Body of pancreas (tissue), 4 donors: Measurements from ENCODE around the gene AHCYL2. TPM values are rescaled to one million over a fixed set of nuclear protein-coding genes. Genes with fewer than 3 reads are reported as not detected.

ENCODE experiments used
- ATAC-seq: fragments of 150-250 bp; one replicate; pipeline ENCODE4 v1.9.1; 2016
- DNase-seq, 4 donors: peaks; one replicate each; pipeline ENCODE4 v3.0.0-alpha.2; 2019
- H3K27ac ChIP-seq, 4 donors: fragments of 200-600 bp; sonication (generic); 1 replicate in 3 of 4; 2 replicates in 1 of 4; pipeline versions ENCODE4 v1.5.1 to v1.6.1; 2016 to 2019; ENCODE audit warnings: mild to moderate bottlenecking in 1 of 4, mixed read lengths in 1 of 4, moderate library complexity in 1 of 4
- H3K27me3 ChIP-seq, 2 donors: fragments of 200-600 bp; sonication (generic); one replicate each; pipeline ENCODE4 v1.6.0; 2016; ENCODE audit warnings: mild to moderate bottlenecking in 1 of 2
- H3K36me3 ChIP-seq, 2 donors: fragments of 200-600 bp; sonication (generic); replicated peaks in 1 of 2; 2 replicates each; pipeline ENCODE4 v1.5.1; 2016; ENCODE audit warnings: low read depth in 2 of 2; ENCODE audit not compliant: insufficient read depth in 1 of 2
- H3K4me1 ChIP-seq: fragments of 200-600 bp; sonication (generic); one replicate; pipeline ENCODE4 v1.6.0; 2016
- H3K4me3 ChIP-seq, 2 donors: fragments of 200-600 bp; sonication (generic); 1 replicate in 1 of 2; 2 replicates in 1 of 2; pipeline ENCODE4 v1.5.1; 2016 to 2019
- H3K9me3 ChIP-seq, 3 donors: fragments of 200-600 bp; sonication (generic); 1 replicate in 2 of 3; 2 replicates in 1 of 3; pipeline ENCODE4 v1.5.1; 2016
- POLR2A ChIP-seq, 3 donors: fragments of 450-650 bp; IDR thresholded peaks; one replicate each; pipeline ENCODE4 v1.6.1; 2016; ENCODE audit warnings: antibody characterized with exemption in 3 of 3, mild to moderate bottlenecking in 2 of 3
- WGBS, 2 donors: methylation state at CpG; one replicate each; pipeline ENCODE4 v1.1.5; 2017; 5-methylcytosine and 5-hydroxymethylcytosine counted together
- intact Hi-C: fragments of 100-400 bp; cut with DNase I; formaldehyde crosslinking; loops from one replicate; pipeline ENCODE4 v1.15.1; 2023
- total RNA-seq, 2 donors: library from RNA; depleted of rRNA; stranded (reverse); fragments of >200 nt; gene quantifications; one replicate each; pipeline ENCODE4 v1.1.0, GENCODE V29; 2016
- TF ChIP-seq, protein P1 (sequence below), 7 experiments: fragments of 450-650 bp in 4 of 7; fragments of 200-600 bp in 3 of 7; sonication (generic) in 3 of 7; IDR thresholded peaks; one replicate each; pipeline ENCODE4 v1.5.1; 2016 to 2019; ENCODE audit warnings: antibody characterized with exemption in 7 of 7

Gene AHCYL2
- total RNA-seq, 2 donors from 2014 or later = 9.3 to 51.4 TPM

DNA sequence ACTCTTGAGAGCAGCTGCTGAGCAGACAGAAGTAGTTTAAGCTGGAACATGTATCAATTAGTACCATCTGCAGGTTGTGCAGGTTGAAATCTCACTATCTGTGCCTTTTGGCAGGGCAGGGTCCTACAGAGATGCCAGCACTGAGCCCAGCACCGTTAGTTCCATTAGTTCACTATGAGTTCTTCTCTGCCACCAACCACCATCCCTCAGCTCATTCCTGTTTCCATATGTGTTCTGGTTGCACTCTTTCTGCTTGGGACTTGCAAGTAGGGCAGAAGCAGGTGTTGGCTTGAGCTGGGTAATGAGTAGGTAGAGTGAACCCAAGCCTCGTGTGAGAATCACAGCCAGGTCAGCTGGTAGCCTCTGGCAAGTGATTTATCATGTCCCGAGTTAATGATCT lies 33.6 kb upstream of the AHCYL2 start:
- WGBS, 2 donors = 45 to 54% methylated on average over 3 of the region's 3 CpGs
- ATAC-seq (no peak), DNase-seq (no peak)
- no peaks in the 10 kb centered on the region for H3K9me3 ChIP-seq
- H3K27ac ChIP-seq = no peak overlapping the region
- peaks cover 9% of the 10 kb centered on the region for H3K4me1 ChIP-seq
- no peaks in the 10 kb centered on the region for H3K27me3 ChIP-seq
- H3K4me3 ChIP-seq = no peak overlapping the region
- intact Hi-C loops = no loop called here
- H3K36me3 ChIP-seq = no peaks in the 10 kb centered on the region
- no peak for TF ChIP-seq POLR2A (IDR thresholded peaks at IDR 0.05)
- TF ChIP-seq, protein P1, sequence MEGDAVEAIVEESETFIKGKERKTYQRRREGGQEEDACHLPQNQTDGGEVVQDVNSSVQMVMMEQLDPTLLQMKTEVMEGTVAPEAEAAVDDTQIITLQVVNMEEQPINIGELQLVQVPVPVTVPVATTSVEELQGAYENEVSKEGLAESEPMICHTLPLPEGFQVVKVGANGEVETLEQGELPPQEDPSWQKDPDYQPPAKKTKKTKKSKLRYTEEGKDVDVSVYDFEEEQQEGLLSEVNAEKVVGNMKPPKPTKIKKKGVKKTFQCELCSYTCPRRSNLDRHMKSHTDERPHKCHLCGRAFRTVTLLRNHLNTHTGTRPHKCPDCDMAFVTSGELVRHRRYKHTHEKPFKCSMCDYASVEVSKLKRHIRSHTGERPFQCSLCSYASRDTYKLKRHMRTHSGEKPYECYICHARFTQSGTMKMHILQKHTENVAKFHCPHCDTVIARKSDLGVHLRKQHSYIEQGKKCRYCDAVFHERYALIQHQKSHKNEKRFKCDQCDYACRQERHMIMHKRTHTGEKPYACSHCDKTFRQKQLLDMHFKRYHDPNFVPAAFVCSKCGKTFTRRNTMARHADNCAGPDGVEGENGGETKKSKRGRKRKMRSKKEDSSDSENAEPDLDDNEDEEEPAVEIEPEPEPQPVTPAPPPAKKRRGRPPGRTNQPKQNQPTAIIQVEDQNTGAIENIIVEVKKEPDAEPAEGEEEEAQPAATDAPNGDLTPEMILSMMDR (IDR thresholded peaks at IDR 0.05) = no peak

DNA sequence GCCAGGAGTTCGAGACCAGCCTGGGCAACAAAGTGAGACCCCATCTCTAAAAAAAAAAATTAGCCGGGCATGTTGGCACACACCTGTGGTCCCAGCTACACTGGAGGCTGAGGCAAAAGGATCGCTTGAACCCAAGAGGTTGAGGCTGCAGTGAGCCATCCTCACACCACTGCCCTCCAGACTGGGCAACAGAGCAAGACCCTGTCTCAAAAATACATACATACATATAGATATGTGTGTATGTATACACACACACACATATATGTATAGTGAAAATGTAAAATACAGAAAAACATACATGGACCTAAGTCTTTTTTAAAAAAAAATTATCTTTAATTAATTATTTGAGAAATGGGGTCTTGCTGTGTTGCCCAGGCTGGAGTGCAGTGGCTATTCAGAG lies 30.9 kb upstream of the AHCYL2 start:
- DNase-seq (no peak), ATAC-seq (no peak)
- H3K9me3 ChIP-seq = no peaks in the 10 kb centered on the region
- H3K27ac ChIP-seq = no peak overlapping the region
- intact Hi-C loops = no loop called here
- no peaks in the 10 kb centered on the region for H3K27me3 ChIP-seq
- peaks cover 5% of the 10 kb centered on the region for H3K4me1 ChIP-seq
- H3K36me3 ChIP-seq = no peaks in the 10 kb centered on the region
- WGBS, 2 donors = 94% methylated on average over 3 of the region's 3 CpGs
- H3K4me3 ChIP-seq = no peak overlapping the region
- TF ChIP-seq POLR2A (IDR thresholded peaks at IDR 0.05) = no peak
- TF ChIP-seq, protein P1 (IDR thresholded peaks at IDR 0.05) = no peak

DNA sequence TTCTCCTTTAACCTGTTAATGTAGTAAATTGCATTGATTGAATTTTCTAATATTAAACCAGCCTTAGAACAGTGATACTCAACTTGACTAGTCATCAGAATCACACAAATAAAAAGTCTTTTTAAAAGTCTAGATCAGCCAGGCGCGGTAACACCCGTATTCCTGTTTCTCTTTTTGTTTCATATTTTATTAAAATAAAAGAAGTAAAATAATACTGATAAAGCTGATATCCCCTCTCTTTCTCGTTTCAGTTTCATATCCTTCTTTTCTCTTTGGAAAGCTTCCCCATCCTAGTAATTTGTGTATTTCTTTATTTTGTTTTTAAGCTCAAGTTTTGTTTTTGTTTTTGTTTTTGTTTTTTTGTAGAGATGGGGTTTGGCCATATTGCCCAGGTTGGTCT lies 27.1 kb upstream of the AHCYL2 start:
- Histone ChIP-seq H3K9me3 (no peaks in the 10 kb centered on the region), H3K27me3 (no peaks in the 10 kb centered on the region), H3K27ac (no peak overlapping the region), H3K4me3 (no peak overlapping the region), H3K4me1 (no peaks in the 10 kb centered on the region), H3K36me3 (no peaks in the 10 kb centered on the region)
- DNase-seq = no peak
- no peak for TF ChIP-seq POLR2A (IDR thresholded peaks at IDR 0.05)
- WGBS, 2 donors = 68 to 87% methylated on average over 4 of the region's 4 CpGs
- intact Hi-C loops = no loop called here
- no peak for ATAC-seq

DNA sequence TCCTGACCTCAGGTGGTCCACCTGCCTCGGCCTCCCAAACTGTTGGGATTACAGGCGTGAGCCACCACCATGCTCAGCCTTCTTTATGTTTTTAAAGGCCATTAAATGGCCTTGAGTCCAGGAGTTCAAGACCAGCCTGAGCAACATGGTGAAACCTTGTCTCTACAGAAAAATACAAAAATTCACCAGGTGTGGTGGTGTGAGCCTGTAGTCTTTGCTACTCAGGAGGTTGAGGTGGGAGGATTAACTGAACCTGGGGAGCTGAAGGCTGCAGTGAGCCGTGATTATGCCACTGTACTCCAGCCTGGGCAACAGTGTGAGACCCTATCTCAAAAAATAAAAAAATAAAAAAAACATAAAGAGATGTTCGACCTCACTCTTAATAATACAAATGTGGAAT lies 25.4 kb upstream of the AHCYL2 start:
- no peak for TF ChIP-seq POLR2A (IDR thresholded peaks at IDR 0.05)
- TF ChIP-seq, protein P1 (IDR thresholded peaks at IDR 0.05) = no peak
- 93 to 95% methylated on average over 4 of the region's 4 CpGs for WGBS, 2 donors
- H3K27ac ChIP-seq = no peak overlapping the region
- H3K9me3 ChIP-seq = no peaks in the 10 kb centered on the region
- H3K36me3 ChIP-seq = no peaks in the 10 kb centered on the region
- DNase-seq = no peak
- no peak overlapping the region for H3K4me3 ChIP-seq
- intact Hi-C loops = no loop called here
- ATAC-seq = no peak
- no peaks in the 10 kb centered on the region for H3K4me1 ChIP-seq
- no peaks in the 10 kb centered on the region for H3K27me3 ChIP-seq

DNA sequence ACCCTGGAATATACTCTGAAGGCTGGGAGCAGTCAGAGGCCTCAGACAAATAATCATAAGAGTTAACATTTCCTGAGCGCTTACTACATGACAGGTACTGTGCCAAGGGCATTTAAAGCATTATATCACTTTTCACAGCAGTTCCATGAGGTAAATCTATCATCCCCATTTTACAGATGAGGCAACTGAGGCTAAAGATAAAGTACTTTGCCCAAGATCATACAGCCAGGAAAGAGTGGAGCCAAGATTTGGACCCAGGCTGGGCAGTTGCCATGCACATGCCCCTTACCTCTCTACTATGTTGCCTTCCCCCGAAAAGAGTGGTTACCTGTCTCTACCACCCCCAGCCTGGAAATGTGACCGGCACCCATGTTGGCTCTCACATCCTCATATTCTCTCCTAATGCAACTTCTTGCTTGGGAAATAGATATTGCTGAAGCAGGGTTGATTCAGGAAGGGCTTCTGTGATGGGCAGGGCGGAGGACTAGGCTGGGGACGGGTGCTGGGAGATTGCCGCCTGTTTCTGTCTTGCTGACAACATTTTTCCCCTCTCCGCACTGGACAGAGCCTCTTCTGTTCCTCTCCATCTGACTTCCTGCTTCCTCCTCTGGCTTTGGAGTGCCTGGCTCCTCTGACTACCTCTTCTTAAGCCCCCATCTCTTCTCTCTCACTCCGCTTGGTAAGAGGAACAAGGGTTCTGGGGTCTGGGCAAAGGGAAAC lies 22.6 kb upstream of the AHCYL2 start:
- Histone ChIP-seq H3K9me3 (no peaks in the 10 kb centered on the region), H3K4me1 (no peaks in the 10 kb centered on the region), H3K27ac (no peak overlapping the region), H3K27me3 (no peaks in the 10 kb centered on the region), H3K36me3 (no peaks in the 10 kb centered on the region), H3K4me3 (no peak overlapping the region)
- intact Hi-C loops = no loop called here
- 87 to 95% methylated on average over 6 to 8 of the region's 8 CpGs for WGBS, 2 donors
- TF ChIP-seq, protein P1 (IDR thresholded peaks at IDR 0.05) = no peak
- TF ChIP-seq POLR2A (IDR thresholded peaks at IDR 0.05) = no peak
- no peak for DNase-seq
- ATAC-seq = no peak
